ENCODE data around the gene IL27RA. TPM values are rescaled to one million over a fixed set of nuclear protein-coding genes. Genes with fewer than 3 reads are reported as not detected.

The IL27RA gene
- total and polyA plus RNA-seq, 9 donors = 1.9 to 6.1 (median 3.9) TPM

- Histone ChIP-seq H3K36me3 (ENCODE audit: control insufficient read depth, insufficient read depth, low read length) (peaks cover 17% of the 10 kb centered on the region), H3K27ac (ENCODE audit: low read length) (no peak overlapping the region), H3K4me3 (ENCODE audit: low read length) (no peak overlapping the region), H3K4me1 (ENCODE audit: control insufficient read depth, insufficient read depth, low read length) (peaks cover 17% of the 10 kb centered on the region), H3K27me3 (ENCODE audit: control insufficient read depth, insufficient read depth, low read length) (no peaks in the 10 kb centered on the region), H3K9me3 (replicated peaks; ENCODE audit: control insufficient read depth, low read depth, low read length) (no peaks in the 10 kb centered on the region)
- 50% methylated on average over 1 of the region's 1 CpG for WGBS (ENCODE audit: insufficient coverage)
- no peak for DNase-seq
Observed at GRCh38 chr19:14082675-14082960, 51.1 kb downstream of the IL27RA start.

GRCh38 chr19:14085309-14085995, 53.9 kb downstream of the IL27RA start, which contains the start of gene C19orf67:
Gene C19orf67 (minus strand): TSS chr19:14085783. CDS start chr19:14085627, 156 bp downstream.
- H3K36me3 ChIP-seq (ENCODE audit: control insufficient read depth, insufficient read depth, low read length) = peaks cover 31% of the 10 kb centered on the region
- DNase-seq = no peak
- H3K4me3 ChIP-seq (ENCODE audit: low read length) = no peak within 1 kb of the TSS
- no peaks in the 10 kb centered on the region for H3K9me3 ChIP-seq (replicated peaks; ENCODE audit: control insufficient read depth, low read depth, low read length)
- peaks cover 24% of the 10 kb centered on the region for H3K4me1 ChIP-seq (ENCODE audit: control insufficient read depth, insufficient read depth, low read length)
- H3K27me3 ChIP-seq (ENCODE audit: control insufficient read depth, insufficient read depth, low read length) = no peaks in the 10 kb centered on the region
- 41% methylated on average over 39 of the region's 54 CpGs for WGBS (ENCODE audit: insufficient coverage)
- H3K27ac ChIP-seq (ENCODE audit: low read length) = no peak within 1 kb of the TSS

GRCh38 chr19:14086098-14086497, 54.5 kb downstream of the IL27RA start:
- Histone ChIP-seq H3K27ac (ENCODE audit: low read length) (no peak overlapping the region), H3K4me3 (ENCODE audit: low read length) (no peak overlapping the region), H3K36me3 (ENCODE audit: control insufficient read depth, insufficient read depth, low read length) (peaks cover 31% of the 10 kb centered on the region), H3K9me3 (replicated peaks; ENCODE audit: control insufficient read depth, low read depth, low read length) (no peaks in the 10 kb centered on the region), H3K4me1 (ENCODE audit: control insufficient read depth, insufficient read depth, low read length) (peaks cover 20% of the 10 kb centered on the region), H3K27me3 (ENCODE audit: control insufficient read depth, insufficient read depth, low read length) (no peaks in the 10 kb centered on the region)
- no peak for DNase-seq
- no CpG with 5 or more reads among the region's 5 CpGs for WGBS (ENCODE audit: insufficient coverage)

GRCh38 chr19:14088634-14089411, 57.3 kb downstream of the IL27RA start:
- DNase-seq = no peak
- peaks cover 20% of the 10 kb centered on the region for H3K4me1 ChIP-seq (ENCODE audit: control insufficient read depth, insufficient read depth, low read length)
- no peak overlapping the region for H3K27ac ChIP-seq (ENCODE audit: low read length)
- H3K4me3 ChIP-seq (ENCODE audit: low read length) = peak overlapping the region; percentile 43
- H3K9me3 ChIP-seq (replicated peaks; ENCODE audit: control insufficient read depth, low read depth, low read length) = peaks cover 9% of the 10 kb centered on the region
- peaks cover 36% of the 10 kb centered on the region for H3K36me3 ChIP-seq (ENCODE audit: control insufficient read depth, insufficient read depth, low read length)
- WGBS (ENCODE audit: insufficient coverage) = 80% methylated on average over 28 of the region's 30 CpGs
- H3K27me3 ChIP-seq (ENCODE audit: control insufficient read depth, insufficient read depth, low read length) = no peaks in the 10 kb centered on the region

GRCh38 chr19:14089412-14089661, 57.8 kb downstream of the IL27RA start:
- WGBS (ENCODE audit: insufficient coverage) = 3% methylated on average over 11 of the region's 16 CpGs
- peak; percentile 59 for DNase-seq

GRCh38 chr19:14089662-14090508, 58.3 kb downstream of the IL27RA start:
- DNase-seq = peak; percentile 71
- Histone ChIP-seq H3K27ac (ENCODE audit: low read length) (no peak overlapping the region), H3K4me1 (ENCODE audit: control insufficient read depth, insufficient read depth, low read length) (peaks cover 20% of the 10 kb centered on the region), H3K4me3 (ENCODE audit: low read length) (peak overlapping the region; percentile 43), H3K36me3 (ENCODE audit: control insufficient read depth, insufficient read depth, low read length) (peaks cover 42% of the 10 kb centered on the region), H3K27me3 (ENCODE audit: control insufficient read depth, insufficient read depth, low read length) (no peaks in the 10 kb centered on the region), H3K9me3 (replicated peaks; ENCODE audit: control insufficient read depth, low read depth, low read length) (peaks cover 9% of the 10 kb centered on the region)
- under 1% methylated on average over 122 of the region's 142 CpGs for WGBS (ENCODE audit: insufficient coverage)

More at GRCh38 chr19:14089412-14089661, 57.8 kb downstream of the IL27RA start:
- H3K27me3 ChIP-seq (ENCODE audit: control insufficient read depth, insufficient read depth, low read length) = no peaks in the 10 kb centered on the region
- peaks cover 9% of the 10 kb centered on the region for H3K9me3 ChIP-seq (replicated peaks; ENCODE audit: control insufficient read depth, low read depth, low read length)
- H3K4me1 ChIP-seq (ENCODE audit: control insufficient read depth, insufficient read depth, low read length) = peaks cover 20% of the 10 kb centered on the region
- H3K4me3 ChIP-seq (ENCODE audit: low read length) = peak overlapping the region; percentile 43
- no peak overlapping the region for H3K27ac ChIP-seq (ENCODE audit: low read length)
- peaks cover 37% of the 10 kb centered on the region for H3K36me3 ChIP-seq (ENCODE audit: control insufficient read depth, insufficient read depth, low read length)

GRCh38 chr19:14090509-14091080, 59.0 kb downstream of the IL27RA start, which contains the start of gene SAMD1:
Gene SAMD1 (minus strand): TSS chr19:14090751.
- no CpG with 5 or more reads among the region's 65 CpGs for WGBS (ENCODE audit: insufficient coverage)
- H3K27me3 ChIP-seq (ENCODE audit: control insufficient read depth, insufficient read depth, low read length) = no peaks in the 10 kb centered on the region
- peak; percentile 98 for DNase-seq

GRCh38 chr19:14091081-14091812, 59.7 kb downstream of the IL27RA start:
- Histone ChIP-seq H3K27me3 (ENCODE audit: control insufficient read depth, insufficient read depth, low read length) (no peaks in the 10 kb centered on the region), H3K4me3 (ENCODE audit: low read length) (peak overlapping the region; percentile 71), H3K9me3 (replicated peaks; ENCODE audit: control insufficient read depth, low read depth, low read length) (peaks cover 9% of the 10 kb centered on the region), H3K27ac (ENCODE audit: low read length) (peak overlapping the region; percentile 96), H3K36me3 (ENCODE audit: control insufficient read depth, insufficient read depth, low read length) (peaks cover 46% of the 10 kb centered on the region), H3K4me1 (ENCODE audit: control insufficient read depth, insufficient read depth, low read length) (peaks cover 20% of the 10 kb centered on the region)
- WGBS (ENCODE audit: insufficient coverage) = 0% methylated on average over 46 of the region's 72 CpGs
- no peak for DNase-seq

More at GRCh38 chr19:14090509-14091080, 59.0 kb downstream of the IL27RA start, which contains the start of gene SAMD1:
- Histone ChIP-seq H3K36me3 (ENCODE audit: control insufficient read depth, insufficient read depth, low read length) (peaks cover 43% of the 10 kb centered on the region), H3K9me3 (replicated peaks; ENCODE audit: control insufficient read depth, low read depth, low read length) (peaks cover 9% of the 10 kb centered on the region), H3K4me1 (ENCODE audit: control insufficient read depth, insufficient read depth, low read length) (peaks cover 20% of the 10 kb centered on the region), H3K4me3 (ENCODE audit: low read length) (peak within 1 kb of the TSS; percentile 71), H3K27ac (ENCODE audit: low read length) (peak within 1 kb of the TSS; percentile 96)

GRCh38 chr19:14091813-14092462, 60.4 kb downstream of the IL27RA start:
- Histone ChIP-seq H3K27me3 (ENCODE audit: control insufficient read depth, insufficient read depth, low read length) (no peaks in the 10 kb centered on the region), H3K36me3 (ENCODE audit: control insufficient read depth, insufficient read depth, low read length) (peaks cover 46% of the 10 kb centered on the region), H3K4me1 (ENCODE audit: control insufficient read depth, insufficient read depth, low read length) (peaks cover 20% of the 10 kb centered on the region), H3K4me3 (ENCODE audit: low read length) (peak overlapping the region; percentile 71), H3K27ac (ENCODE audit: low read length) (peak overlapping the region; percentile 96), H3K9me3 (replicated peaks; ENCODE audit: control insufficient read depth, low read depth, low read length) (peaks cover 9% of the 10 kb centered on the region)
- WGBS (ENCODE audit: insufficient coverage) = 4% methylated on average over 7 of the region's 15 CpGs
- DNase-seq = peak; percentile 55

Data from muscle of leg (tissue), 11 donors.